Measurements from ENCODE around the gene GATAD1.

The GATAD1 gene

GRCh38 chr7:92460510-92460909 is 13.2 kb downstream of the GATAD1 start:
- no peak for TF ChIP-seq TAF1 (IDR thresholded peaks at IDR 0.05; ENCODE audit: borderline replicate concordance, insufficient read depth, low read length)
- no peak for TF ChIP-seq POLR2AphosphoS5 (IDR thresholded peaks at IDR 0.05; ENCODE audit: low read depth, low read length)
- TF ChIP-seq SIN3A (IDR thresholded peaks at IDR 0.05; ENCODE audit: borderline replicate concordance, insufficient read depth, low read length) = no peak
- TF ChIP-seq FOXP2 (optimal IDR thresholded peaks at IDR 0.05; ENCODE audit: borderline replicate concordance, extremely low read depth, extremely low read length, insufficient read depth) = no peak
- TF ChIP-seq REST (IDR thresholded peaks at IDR 0.05; ENCODE audit: insufficient read depth in 1 of 2, low read depth in 2 of 2, low read length in 2 of 2) = no peak

DNA sequence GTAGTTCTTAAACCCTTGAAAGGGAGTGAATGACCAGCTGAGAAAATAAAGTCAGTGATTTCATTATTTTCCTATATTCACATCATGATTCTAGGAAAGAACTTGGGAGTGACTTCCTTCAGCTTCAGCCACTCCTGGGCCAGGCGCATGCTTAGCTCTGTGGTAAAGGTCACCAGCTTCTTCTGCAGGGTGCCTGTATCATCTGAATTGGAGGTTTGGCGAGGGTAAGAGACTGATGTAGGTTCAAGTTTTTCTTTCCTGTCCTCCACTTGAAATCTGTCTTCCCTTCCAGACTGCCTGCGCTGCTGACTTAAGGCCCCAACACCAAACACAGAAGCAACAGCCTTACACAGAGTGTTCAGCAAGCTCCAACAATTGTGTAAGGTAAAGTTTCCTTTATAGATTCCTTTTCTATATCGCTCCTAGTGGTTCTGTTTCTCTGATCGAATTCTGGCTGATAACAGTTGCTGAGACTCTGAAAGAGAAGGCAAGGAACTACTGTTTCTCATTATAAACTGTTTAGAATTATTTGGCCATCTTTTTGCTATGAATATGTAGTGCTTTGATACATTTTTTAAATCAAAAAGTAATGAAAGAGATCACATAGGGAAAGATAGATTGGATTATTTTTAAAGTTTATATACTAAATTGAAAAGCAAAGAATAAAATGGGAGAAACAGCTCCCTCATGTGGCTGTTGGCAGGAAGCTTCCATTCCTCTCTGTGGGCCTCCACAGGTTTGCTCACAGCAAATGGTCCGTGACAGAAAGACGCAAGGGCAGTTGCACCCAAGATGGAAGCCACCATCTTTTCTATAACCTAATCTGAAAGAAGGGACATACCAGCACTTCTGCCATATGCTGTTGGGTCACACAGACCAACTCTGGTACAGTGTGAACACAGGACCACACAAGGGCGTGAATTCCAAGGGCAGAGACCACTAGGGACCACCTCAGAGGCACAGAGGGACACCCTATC is 14.0 kb downstream of the GATAD1 start:
- no peak for TF ChIP-seq FOXP2 (optimal IDR thresholded peaks at IDR 0.05; ENCODE audit: borderline replicate concordance, extremely low read depth, extremely low read length, insufficient read depth)
- TF ChIP-seq REST (IDR thresholded peaks at IDR 0.05; ENCODE audit: insufficient read depth in 1 of 2, low read depth in 2 of 2, low read length in 2 of 2) = no peak
- TF ChIP-seq TAF1 (IDR thresholded peaks at IDR 0.05; ENCODE audit: borderline replicate concordance, insufficient read depth, low read length) = no peak
- no peak for TF ChIP-seq SIN3A (IDR thresholded peaks at IDR 0.05; ENCODE audit: borderline replicate concordance, insufficient read depth, low read length)
- TF ChIP-seq POLR2AphosphoS5 (IDR thresholded peaks at IDR 0.05; ENCODE audit: low read depth, low read length) = no peak

- TF ChIP-seq POLR2AphosphoS5 (IDR thresholded peaks at IDR 0.05; ENCODE audit: low read depth, low read length) (no peak), SIN3A (IDR thresholded peaks at IDR 0.05; ENCODE audit: borderline replicate concordance, insufficient read depth, low read length) (no peak), TAF1 (IDR thresholded peaks at IDR 0.05; ENCODE audit: borderline replicate concordance, insufficient read depth, low read length) (no peak)
Observed at GRCh38 chr7:92462560-92462959, 15.3 kb downstream of the GATAD1 start.

- TF ChIP-seq REST (IDR thresholded peaks at IDR 0.05; ENCODE audit: insufficient read depth in 1 of 2, low read depth in 2 of 2, low read length in 2 of 2) = no peak
- TF ChIP-seq FOXP2 (optimal IDR thresholded peaks at IDR 0.05; ENCODE audit: borderline replicate concordance, extremely low read depth, extremely low read length, insufficient read depth) = no peak
- no peak for TF ChIP-seq SIN3A (IDR thresholded peaks at IDR 0.05; ENCODE audit: borderline replicate concordance, insufficient read depth, low read length)
- TF ChIP-seq POLR2AphosphoS5 (IDR thresholded peaks at IDR 0.05; ENCODE audit: low read depth, low read length) = no peak
Observed at GRCh38 chr7:92464515-92464914, 17.2 kb downstream of the GATAD1 start.

DNA sequence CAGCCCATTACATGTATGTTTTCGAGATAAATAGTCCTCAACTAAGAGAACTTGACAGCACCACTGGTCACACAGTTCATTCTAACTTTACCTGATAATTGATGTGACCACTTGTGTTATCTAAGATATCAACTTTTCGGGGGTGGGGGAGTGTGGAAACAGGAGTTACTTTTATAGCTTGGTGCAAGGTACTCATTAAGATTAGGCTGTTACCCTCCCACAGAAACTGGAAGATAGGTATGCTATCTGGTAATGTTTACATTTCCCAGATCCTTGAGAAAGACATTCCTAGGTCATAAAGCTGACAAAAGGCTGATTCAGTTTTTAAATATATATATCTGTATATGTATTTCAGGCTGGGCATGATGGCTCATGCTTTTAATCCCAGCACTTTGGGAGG is 19.4 kb downstream of the GATAD1 start:
- TF ChIP-seq TAF1 (IDR thresholded peaks at IDR 0.05; ENCODE audit: borderline replicate concordance, insufficient read depth, low read length) = no peak
- TF ChIP-seq REST (IDR thresholded peaks at IDR 0.05; ENCODE audit: insufficient read depth in 1 of 2, low read depth in 2 of 2, low read length in 2 of 2) = no peak
- no peak for TF ChIP-seq SIN3A (IDR thresholded peaks at IDR 0.05; ENCODE audit: borderline replicate concordance, insufficient read depth, low read length)
- no peak for TF ChIP-seq FOXP2 (optimal IDR thresholded peaks at IDR 0.05; ENCODE audit: borderline replicate concordance, extremely low read depth, extremely low read length, insufficient read depth)
- no peak for TF ChIP-seq POLR2AphosphoS5 (IDR thresholded peaks at IDR 0.05; ENCODE audit: low read depth, low read length)
